Measurements from ENCODE around the gene TFG. TPM values are rescaled to one million over a fixed set of nuclear protein-coding genes. Genes with fewer than 3 reads are reported as not detected.

TFG gene
- total and polyA plus RNA-seq, 10 of the 15 experiments (the other 5 are each of a cell fraction or from before 2014, with no cell fraction given) = 29.3 to 126 (median 57.6) TPM

DNA sequence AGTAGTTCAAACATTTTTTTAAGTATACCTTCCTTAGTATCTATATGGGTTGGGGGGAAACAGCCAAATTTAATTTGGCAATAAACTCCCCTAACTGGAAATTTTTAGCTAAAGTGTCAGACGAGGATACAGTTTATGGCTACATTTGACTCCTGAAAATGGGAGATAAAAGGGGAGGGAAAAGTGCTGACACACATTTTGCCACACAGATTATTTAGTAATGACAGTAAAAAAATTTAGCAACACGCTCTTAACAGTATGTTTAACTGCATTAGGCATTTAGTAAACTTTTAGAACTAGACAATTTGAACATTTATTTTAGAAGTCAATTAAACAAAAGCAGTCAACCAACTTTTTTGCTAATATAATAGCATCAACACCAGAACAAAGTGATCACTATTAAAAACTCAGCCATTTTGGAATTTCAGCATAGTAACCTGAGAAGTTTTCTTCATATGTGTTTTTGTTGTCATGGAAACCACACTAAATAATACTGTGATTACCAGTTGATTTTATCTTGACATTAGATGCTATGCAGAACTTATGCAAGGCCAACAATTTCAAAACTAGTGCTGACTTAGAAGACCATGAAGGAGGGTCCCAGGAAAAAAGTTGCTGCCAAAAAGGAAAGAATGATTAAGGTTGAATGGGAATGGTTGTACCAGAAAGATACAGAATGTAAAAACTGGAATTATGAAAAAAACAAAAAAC, 47.0 kb upstream of the TFG start:
- Histone ChIP-seq H3K27me3 (replicated peaks in 1 of 2; ENCODE audit: control insufficient read depth in 2 of 2, insufficient read depth in 2 of 2, low read length in 1 of 2) (no peaks in the 10 kb centered on the region), H3K4me3 (no peak overlapping the region), H3K4me1 (ENCODE audit: control insufficient read depth, insufficient read depth, low read length) (no peaks in the 10 kb centered on the region), H3K4me2 (ENCODE audit: control insufficient read depth, insufficient read depth) (no peak overlapping the region), H3K9ac (ENCODE audit: control insufficient read depth, insufficient read depth, low read length) (no peak overlapping the region), H3K36me3 (ENCODE audit: control insufficient read depth in 2 of 2, insufficient read depth in 2 of 2, low read length in 1 of 2) (no peaks in the 10 kb centered on the region), H3K9me3 (replicated peaks; ENCODE audit: control insufficient read depth, insufficient read depth, low read length) (no peaks in the 10 kb centered on the region), H4K20me1 (ENCODE audit: control insufficient read depth, insufficient read depth) (no peaks in the 10 kb centered on the region), H2AFZ (ENCODE audit: control insufficient read depth, low read depth, low read length) (no peak overlapping the region), H3K79me2 (ENCODE audit: control insufficient read depth, insufficient read depth, low read length) (no peaks in the 10 kb centered on the region), H3K27ac (ENCODE audit: control insufficient read depth, insufficient read depth) (no peak overlapping the region)
- FAIRE-seq = no peak
- in situ Hi-C loops (cut with MboI) (no loop called here), intact Hi-C loops (cut with micrococcal nuclease; ENCODE audit: unreplicated experiment) (no loop called here)
- TF ChIP-seq BMI1 (IDR thresholded peaks at IDR 0.05; ENCODE audit: borderline replicate concordance) = peak; percentile 32; the same call in 1 of the 2 replicates
- no peak for TF ChIP-seq SREBF2 (IDR thresholded peaks at IDR 0.05; ENCODE audit: low read length)
- ChIA-PET SMC1A (ENCODE audit: uncharacterized antibody, unreplicated experiment) (no interaction called here), CTCF (interaction anchor here (0.6 kb wide), 1 partner anchor 12 kb away, joined by 3 read pairs; no protein-coding TSS in a partner anchor), RAD21 (ENCODE audit: unreplicated experiment) (interaction anchor here (1.5 kb wide), 1 partner anchor 14 kb away, joined by 3 read pairs; no protein-coding TSS in a partner anchor), POLR2A (no interaction called here)
- ATAC-seq = no peak
- no TSS peak for BruUV-seq (replicated peaks)
- no peak for DNase-seq (ENCODE audit: low read depth, low spot score)
- 5% methylated on average over 2 of the region's 2 CpGs for WGBS (ENCODE audit: insufficient coverage, insufficient replicate concordance, low lambda C conversion rate, missing lambda C conversion rate)

DNA sequence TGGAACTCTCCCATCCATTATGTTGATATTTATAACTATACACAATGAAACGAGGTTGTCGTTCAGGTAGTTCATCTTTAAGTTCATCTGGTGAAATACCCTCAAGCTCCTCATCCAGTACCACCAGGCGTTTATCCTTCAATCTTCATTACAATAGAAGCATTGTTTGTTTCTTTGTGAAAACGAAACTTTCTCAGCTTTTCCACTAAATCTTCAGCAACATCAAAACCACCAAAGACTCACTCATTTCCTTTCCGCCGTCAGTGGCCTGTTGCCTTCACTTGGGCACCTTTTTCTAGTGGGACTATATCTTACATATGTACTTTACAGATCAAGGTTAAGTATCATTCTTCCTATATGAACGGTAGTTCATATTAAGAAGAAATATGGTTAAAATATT, 44.1 kb upstream of the TFG start:
- ATAC-seq = peak; percentile 70
- no TSS peak for BruUV-seq (replicated peaks)

More for the DNA sequence above, 44.1 kb upstream of the TFG start:
- no peak overlapping the region for H3K9ac ChIP-seq (ENCODE audit: control insufficient read depth, insufficient read depth, low read length)
- DNase-seq (ENCODE audit: low read depth, low spot score) (peak; percentile 3), FAIRE-seq (no peak)
- no peak overlapping the region for H3K4me3 ChIP-seq
- no peaks in the 10 kb centered on the region; the same call in 2 of the 3 replicates for H3K9me3 ChIP-seq (replicated peaks; ENCODE audit: control insufficient read depth, insufficient read depth, low read length)
- TF ChIP-seq ZNF592 (IDR thresholded peaks at IDR 0.05) (no peak), IKZF1 (conservative IDR thresholded peaks at IDR 0.05) (0 out of 2 replicates have a peak, but pooled peaks have one; percentile 19), IKZF2 (IDR thresholded peaks at IDR 0.05) (peak; percentile 19 to 21; a peak in 2 of 4 replicates)
- H3K79me2 ChIP-seq (ENCODE audit: control insufficient read depth, insufficient read depth, low read length) = no peaks in the 10 kb centered on the region
- RAD21 ChIA-PET (ENCODE audit: unreplicated experiment) = no interaction called here
- no peaks in the 10 kb centered on the region for H3K4me1 ChIP-seq (ENCODE audit: control insufficient read depth, insufficient read depth, low read length)
- no peaks in the 10 kb centered on the region for H4K20me1 ChIP-seq (ENCODE audit: control insufficient read depth, insufficient read depth)
- intact Hi-C loops (cut with micrococcal nuclease; ENCODE audit: unreplicated experiment) = no loop called here
- H3K4me2 ChIP-seq (ENCODE audit: control insufficient read depth, insufficient read depth) = no peak overlapping the region
- no peak overlapping the region for H2AFZ ChIP-seq (ENCODE audit: control insufficient read depth, low read depth, low read length)
- POLR2A ChIA-PET = no interaction called here
- H3K27ac ChIP-seq (ENCODE audit: control insufficient read depth, insufficient read depth) = no peak overlapping the region
- in situ Hi-C loops (cut with MboI) = no loop called here
- H3K36me3 ChIP-seq (ENCODE audit: control insufficient read depth in 2 of 2, insufficient read depth in 2 of 2, low read length in 1 of 2) = no peaks in the 10 kb centered on the region
- CTCF ChIA-PET = interaction anchor here (0.8 kb wide), 1 partner anchor 86 kb away, joined by 3 read pairs; no protein-coding TSS in a partner anchor
- no peaks in the 10 kb centered on the region for H3K27me3 ChIP-seq (replicated peaks in 1 of 2; ENCODE audit: control insufficient read depth in 2 of 2, insufficient read depth in 2 of 2, low read length in 1 of 2)
- SMC1A ChIA-PET (ENCODE audit: uncharacterized antibody, unreplicated experiment) = interaction anchor here (0.9 to 1.5 kb wide), 2 partner anchors 12 to 24 kb away, joined by 5 to 8 read pairs; no protein-coding TSS in a partner anchor
- 21% methylated on average over 7 of the region's 7 CpGs for WGBS (ENCODE audit: insufficient coverage, insufficient replicate concordance, low lambda C conversion rate, missing lambda C conversion rate)
